HFFc6 (cell line): ENCODE data around the gene TMEM86B. TPM values are rescaled to one million over a fixed set of nuclear protein-coding genes. Genes with fewer than 3 reads are reported as not detected.

Source experiments
- DNase-seq: peaks from one replicate; pipeline ENCODE4 v3.0.0-alpha.2; 2018
- H3K27ac Mint-ChIP-seq: 2 replicates; pipeline ENCODE4 v1.8.0; 2020; ENCODE audit warnings: mild to moderate bottlenecking, mixed read lengths
- H3K27me3 Mint-ChIP-seq: 2 replicates; pipeline ENCODE4 v1.8.0; 2021; ENCODE audit warnings: mild to moderate bottlenecking, moderate library complexity, mixed read lengths; ENCODE audit not compliant: insufficient read depth
- H3K36me3 Mint-ChIP-seq: 2 replicates; pipeline ENCODE4 v1.8.0; 2021; ENCODE audit warnings: low read depth, mixed read lengths
- H3K4me1 Mint-ChIP-seq: 2 replicates; pipeline ENCODE4 v1.8.0; 2020; ENCODE audit warnings: low read depth, mixed read lengths
- H3K4me3 Mint-ChIP-seq: 2 replicates; pipeline ENCODE4 v1.8.0; 2020; ENCODE audit warnings: mild to moderate bottlenecking, moderate library complexity, mixed read lengths
- H3K9me3 Mint-ChIP-seq: 2 replicates; pipeline ENCODE4 v1.8.0; 2020; ENCODE audit warnings: mild to moderate bottlenecking, mixed read lengths
- total RNA-seq, 6 experiments: library from RNA; stranded (reverse); fragmentation: NEBNext Ultra II Directional; extraction: Animal tissue kit (Norgen Biotek cat#: 25700); gene quantifications; 2 replicates in 1 of 6; 3 replicates in 5 of 6; pipeline ENCODE4 v1.2.3, GENCODE V29; 2021
- TF ChIP-seq, protein P1 (sequence below): fragments of 200-600 bp; sonication (generic); IDR thresholded peaks from 2 replicates; pipeline ENCODE4 v1.5.0; 2021; ENCODE audit warnings: antibody characterized with exemption, mild to moderate bottlenecking

TMEM86B gene
- total RNA-seq, 6 experiments from 2014 or later = 1.8 to 2.7 (median 2.0) TPM

DNA sequence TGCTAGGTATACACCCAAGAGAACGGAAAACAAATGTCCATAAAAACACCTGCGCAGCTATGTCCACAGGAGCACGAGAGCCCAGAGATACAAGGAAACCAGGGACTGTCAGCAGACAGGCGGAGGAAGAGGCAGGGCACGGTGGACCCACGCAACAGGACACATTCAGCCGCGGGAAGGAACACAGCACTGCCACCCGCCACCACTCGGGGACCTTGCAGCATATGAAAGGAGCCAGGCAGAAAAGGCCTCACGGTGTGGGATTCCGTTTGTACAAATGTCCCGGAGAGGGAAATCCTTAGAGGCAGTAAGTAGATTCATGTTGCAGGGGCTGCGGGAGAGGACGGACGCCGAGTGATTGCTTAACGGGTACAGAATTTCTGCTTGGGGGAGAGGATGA lies 43.6 kb upstream of the TMEM86B start:
- no peak overlapping the region for H3K27ac Mint-ChIP-seq

DNA sequence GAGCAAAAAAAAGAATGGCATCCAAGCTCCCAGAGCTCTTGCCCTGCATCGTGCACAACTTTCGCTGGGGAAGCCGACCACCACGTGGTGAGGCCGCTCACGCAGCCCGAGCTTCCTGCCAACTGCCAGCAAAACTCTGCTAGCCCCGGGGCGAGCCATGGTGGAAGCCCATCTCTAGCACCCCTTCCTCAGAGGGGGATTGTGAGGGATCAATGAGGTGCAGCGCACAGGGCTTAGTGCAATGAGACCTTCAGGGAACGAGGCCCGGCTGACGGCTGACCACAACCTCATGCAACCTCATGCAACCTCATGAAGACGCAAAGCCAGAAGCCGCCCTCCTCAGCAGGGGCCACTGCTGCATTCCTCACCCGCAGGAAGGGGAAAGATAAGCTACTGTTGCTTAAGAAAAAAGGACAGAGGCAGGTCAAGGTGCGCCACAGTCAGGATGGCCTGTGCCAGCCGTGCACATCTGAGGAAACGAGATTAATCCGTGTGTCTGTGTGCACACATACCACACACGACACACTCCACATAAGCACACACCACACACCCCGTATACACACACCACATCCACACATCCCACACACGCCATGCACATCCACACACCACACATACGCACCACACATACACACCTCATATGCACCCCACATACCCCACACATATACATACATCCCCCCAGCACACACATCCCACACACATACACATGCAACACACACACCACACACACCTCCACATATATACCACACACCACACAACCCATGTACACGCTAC lies 41.8 kb upstream of the TMEM86B start:
- peaks cover 30% of the 10 kb centered on the region for H3K36me3 Mint-ChIP-seq
- TF ChIP-seq, protein P1, sequence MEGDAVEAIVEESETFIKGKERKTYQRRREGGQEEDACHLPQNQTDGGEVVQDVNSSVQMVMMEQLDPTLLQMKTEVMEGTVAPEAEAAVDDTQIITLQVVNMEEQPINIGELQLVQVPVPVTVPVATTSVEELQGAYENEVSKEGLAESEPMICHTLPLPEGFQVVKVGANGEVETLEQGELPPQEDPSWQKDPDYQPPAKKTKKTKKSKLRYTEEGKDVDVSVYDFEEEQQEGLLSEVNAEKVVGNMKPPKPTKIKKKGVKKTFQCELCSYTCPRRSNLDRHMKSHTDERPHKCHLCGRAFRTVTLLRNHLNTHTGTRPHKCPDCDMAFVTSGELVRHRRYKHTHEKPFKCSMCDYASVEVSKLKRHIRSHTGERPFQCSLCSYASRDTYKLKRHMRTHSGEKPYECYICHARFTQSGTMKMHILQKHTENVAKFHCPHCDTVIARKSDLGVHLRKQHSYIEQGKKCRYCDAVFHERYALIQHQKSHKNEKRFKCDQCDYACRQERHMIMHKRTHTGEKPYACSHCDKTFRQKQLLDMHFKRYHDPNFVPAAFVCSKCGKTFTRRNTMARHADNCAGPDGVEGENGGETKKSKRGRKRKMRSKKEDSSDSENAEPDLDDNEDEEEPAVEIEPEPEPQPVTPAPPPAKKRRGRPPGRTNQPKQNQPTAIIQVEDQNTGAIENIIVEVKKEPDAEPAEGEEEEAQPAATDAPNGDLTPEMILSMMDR = no peak
- H3K9me3 Mint-ChIP-seq = peaks cover 9% of the 10 kb centered on the region
- H3K4me1 Mint-ChIP-seq = no peaks in the 10 kb centered on the region
- no peak overlapping the region for H3K27ac Mint-ChIP-seq
- H3K27me3 Mint-ChIP-seq = no peaks in the 10 kb centered on the region; the same call in 1 of the 2 replicates
- no peak overlapping the region for H3K4me3 Mint-ChIP-seq
- no peak for DNase-seq

More for the DNA sequence above, 43.6 kb upstream of the TMEM86B start:
- peaks cover 2% of the 10 kb centered on the region; the same call in 1 of the 2 replicates for H3K27me3 Mint-ChIP-seq
- no peaks in the 10 kb centered on the region for H3K9me3 Mint-ChIP-seq
- TF ChIP-seq, protein P1 = no peak
- H3K4me3 Mint-ChIP-seq = no peak overlapping the region
- H3K4me1 Mint-ChIP-seq = no peaks in the 10 kb centered on the region
- no peak for DNase-seq
- peaks cover 23% of the 10 kb centered on the region for H3K36me3 Mint-ChIP-seq

DNA sequence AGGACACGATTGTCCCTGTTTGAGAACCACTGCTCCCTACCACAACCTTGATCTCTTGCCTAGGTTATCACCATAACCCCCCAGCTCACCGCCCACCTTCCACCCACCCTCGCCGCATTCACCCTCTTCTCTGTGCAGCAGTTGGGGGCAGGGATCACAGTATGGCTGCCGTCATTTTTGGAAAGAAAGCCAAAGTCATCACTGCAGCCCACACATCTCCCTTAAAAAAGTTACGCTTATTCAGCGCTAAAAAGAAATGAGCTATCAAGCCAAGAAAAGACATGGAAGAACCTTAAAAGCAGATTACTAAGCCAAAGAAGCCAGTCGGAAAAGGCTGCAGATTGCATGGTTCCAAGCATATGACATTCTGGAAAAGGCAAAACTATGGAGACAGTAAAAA lies 40.7 kb upstream of the TMEM86B start:
- no peak overlapping the region for H3K27ac Mint-ChIP-seq
- no peaks in the 10 kb centered on the region; the same call in 1 of the 2 replicates for H3K27me3 Mint-ChIP-seq
- TF ChIP-seq, protein P1 = no peak
- DNase-seq = no peak
- H3K36me3 Mint-ChIP-seq = peaks cover 30% of the 10 kb centered on the region
- peaks cover 9% of the 10 kb centered on the region for H3K9me3 Mint-ChIP-seq
- H3K4me3 Mint-ChIP-seq = no peak overlapping the region
- H3K4me1 Mint-ChIP-seq = no peaks in the 10 kb centered on the region

DNA sequence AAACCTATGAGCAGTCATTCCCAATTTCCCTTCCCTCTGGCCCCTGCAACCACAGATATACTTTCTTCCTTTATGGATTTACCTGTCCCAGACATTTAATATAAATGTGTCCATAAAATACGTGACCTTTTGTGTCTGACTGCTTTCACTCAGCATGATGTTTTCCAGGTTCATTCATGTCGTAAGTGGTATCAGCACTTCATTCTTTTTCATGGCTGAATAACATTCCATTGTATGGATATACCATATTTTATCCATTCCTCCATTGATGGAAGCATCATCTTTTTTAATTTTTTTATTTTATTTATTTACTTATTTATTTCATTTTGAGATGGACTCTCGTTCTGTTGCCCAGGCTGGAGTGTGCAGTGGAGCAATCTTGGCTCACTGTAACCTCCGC lies 38.3 kb upstream of the TMEM86B start:
- DNase-seq = no peak
- H3K4me1 Mint-ChIP-seq = no peaks in the 10 kb centered on the region
- no peak overlapping the region for H3K27ac Mint-ChIP-seq
- H3K27me3 Mint-ChIP-seq = no peaks in the 10 kb centered on the region
- H3K36me3 Mint-ChIP-seq = peaks cover 24% of the 10 kb centered on the region
- peaks cover 9% of the 10 kb centered on the region for H3K9me3 Mint-ChIP-seq
- H3K4me3 Mint-ChIP-seq = no peak overlapping the region
- TF ChIP-seq, protein P1 = no peak

DNA sequence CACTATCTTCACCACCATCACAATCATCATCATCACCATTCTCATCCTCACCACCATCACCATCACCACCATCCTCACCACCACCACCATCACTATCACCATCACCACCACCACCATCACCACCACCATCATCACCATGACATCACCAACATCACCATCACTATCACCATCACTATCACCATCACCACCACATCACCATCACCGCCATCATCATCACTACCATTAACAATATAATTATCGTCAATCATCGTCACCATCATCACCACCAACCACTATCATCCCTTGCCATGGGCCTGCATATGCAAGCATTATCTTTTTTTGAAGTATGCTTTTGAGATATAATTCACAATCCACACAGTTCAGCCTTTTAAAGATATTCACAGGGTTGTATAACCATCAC lies 37.8 kb upstream of the TMEM86B start:
- TF ChIP-seq, protein P1 = no peak
- Mint-ChIP-seq H3K27ac (no peak overlapping the region), H3K36me3 (peaks cover 21% of the 10 kb centered on the region), H3K27me3 (no peaks in the 10 kb centered on the region), H3K4me1 (no peaks in the 10 kb centered on the region), H3K9me3 (peaks cover 9% of the 10 kb centered on the region), H3K4me3 (no peak overlapping the region)
- no peak for DNase-seq
